Renal cortex interstitium (tissue), 11 donors: Measurements from ENCODE around the gene DRC7. TPM values are rescaled to one million over a fixed set of nuclear protein-coding genes. Genes with fewer than 3 reads are reported as not detected.
"Not testable (repeated sequence)": the region's sequence is repeated elsewhere in the genome, so short reads cannot be mapped to it uniquely, and the experiment has no call there.

Source experiments
- DNase-seq, 11 donors: peaks; one replicate each; pipeline ENCODE4 v3.0.0-alpha.2; 2013; ENCODE audit warnings: low read depth in 9 of 11, low spot score in 4 of 11; ENCODE audit errors: extremely low read depth in 1 of 11
- polyA plus RNA-seq, 3 donors: library from polyadenylated mRNA; unstranded; fragments of 120-200 nt; gene quantifications; one replicate each; pipeline ENCODE4 v1.2.1, GENCODE V29; 2013; ENCODE audit not compliant: insufficient read length in 3 of 3

The DRC7 gene
- polyA plus RNA-seq, 3 donors: 2.4 to 4.8 (median 3.8) TPM

DNA sequence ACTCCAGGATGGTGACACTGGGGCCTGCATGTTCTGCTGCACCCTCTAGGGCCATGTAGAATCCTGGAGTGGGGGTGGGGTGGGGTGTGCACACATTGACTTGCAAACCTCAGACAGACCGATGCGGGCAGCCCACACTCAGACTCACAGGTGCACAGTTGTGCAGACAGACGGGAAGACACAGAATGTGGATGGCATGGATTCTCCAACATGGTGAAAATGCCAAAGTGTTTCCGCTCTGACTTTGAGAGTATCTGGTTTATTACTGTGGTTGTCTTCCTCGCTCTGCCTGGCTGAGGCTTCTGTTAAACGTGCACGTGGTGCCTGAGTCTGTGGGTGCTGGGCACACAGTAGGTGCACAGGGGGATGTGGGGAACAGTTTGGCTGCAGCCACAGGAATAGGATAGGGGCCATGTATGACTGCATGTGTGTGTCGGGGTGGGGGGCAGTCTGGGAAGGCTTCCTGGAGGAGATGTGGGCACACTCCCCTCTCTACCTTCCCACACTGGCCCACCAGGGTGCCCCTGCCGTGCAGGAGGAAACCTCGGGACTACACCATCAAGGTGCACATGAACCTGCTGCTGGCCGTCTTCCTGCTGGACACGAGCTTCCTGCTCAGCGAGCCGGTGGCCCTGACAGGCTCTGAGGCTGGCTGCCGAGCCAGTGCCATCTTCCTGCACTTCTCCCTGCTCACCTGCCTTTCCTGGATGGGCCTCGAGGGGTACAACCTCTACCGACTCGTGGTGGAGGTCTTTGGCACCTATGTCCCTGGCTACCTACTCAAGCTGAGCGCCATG lies 35.5 kb upstream of the DRC7 start:
- DNase-seq: no peak

DNA sequence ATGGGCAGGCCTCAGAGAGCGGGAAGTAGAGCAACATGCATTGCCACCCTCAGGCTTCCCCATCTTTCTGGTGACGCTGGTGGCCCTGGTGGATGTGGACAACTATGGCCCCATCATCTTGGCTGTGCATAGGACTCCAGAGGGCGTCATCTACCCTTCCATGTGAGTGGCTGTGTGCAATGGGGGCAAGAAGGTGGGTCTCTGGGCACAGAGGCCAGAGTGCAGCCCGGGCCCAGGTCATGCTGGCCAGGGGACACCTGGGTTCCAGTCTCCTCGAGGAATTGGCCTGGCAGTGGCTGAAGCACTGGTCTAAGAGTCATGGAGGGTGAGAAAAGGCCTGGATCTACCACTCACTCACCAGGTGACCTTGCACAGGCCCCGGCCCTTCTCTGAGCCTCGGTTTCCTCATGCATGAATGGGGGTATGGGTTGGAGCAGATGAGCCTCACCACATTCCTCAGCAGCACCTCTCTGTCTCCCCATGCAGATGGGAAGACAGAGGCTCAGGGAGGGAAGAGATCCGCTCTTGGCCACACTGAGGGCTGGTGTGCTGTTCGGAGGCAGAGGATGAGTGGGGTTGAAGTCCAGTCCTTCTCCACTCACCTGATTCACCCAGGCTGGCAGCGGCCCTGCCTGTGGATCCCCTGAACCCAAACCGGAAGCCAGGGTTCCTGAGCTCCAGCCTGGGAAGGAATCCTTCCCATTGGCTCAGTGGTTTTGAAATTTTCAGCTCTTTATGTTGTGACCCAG lies 33.7 kb upstream of the DRC7 start:
- DNase-seq: no peak

DNA sequence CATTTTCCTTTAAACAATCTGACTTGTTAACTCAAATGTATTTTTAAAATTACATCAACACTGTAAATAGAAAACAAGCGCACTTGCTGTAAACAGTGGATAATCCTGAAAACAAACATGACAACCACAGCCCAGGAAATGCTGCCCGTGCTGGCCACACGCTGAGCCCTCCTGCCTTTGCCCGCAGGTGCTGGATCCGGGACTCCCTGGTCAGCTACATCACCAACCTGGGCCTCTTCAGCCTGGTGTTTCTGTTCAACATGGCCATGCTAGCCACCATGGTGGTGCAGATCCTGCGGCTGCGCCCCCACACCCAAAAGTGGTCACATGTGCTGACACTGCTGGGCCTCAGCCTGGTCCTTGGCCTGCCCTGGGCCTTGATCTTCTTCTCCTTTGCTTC lies 33.1 kb upstream of the DRC7 start:
- DNase-seq: no peak

DNA sequence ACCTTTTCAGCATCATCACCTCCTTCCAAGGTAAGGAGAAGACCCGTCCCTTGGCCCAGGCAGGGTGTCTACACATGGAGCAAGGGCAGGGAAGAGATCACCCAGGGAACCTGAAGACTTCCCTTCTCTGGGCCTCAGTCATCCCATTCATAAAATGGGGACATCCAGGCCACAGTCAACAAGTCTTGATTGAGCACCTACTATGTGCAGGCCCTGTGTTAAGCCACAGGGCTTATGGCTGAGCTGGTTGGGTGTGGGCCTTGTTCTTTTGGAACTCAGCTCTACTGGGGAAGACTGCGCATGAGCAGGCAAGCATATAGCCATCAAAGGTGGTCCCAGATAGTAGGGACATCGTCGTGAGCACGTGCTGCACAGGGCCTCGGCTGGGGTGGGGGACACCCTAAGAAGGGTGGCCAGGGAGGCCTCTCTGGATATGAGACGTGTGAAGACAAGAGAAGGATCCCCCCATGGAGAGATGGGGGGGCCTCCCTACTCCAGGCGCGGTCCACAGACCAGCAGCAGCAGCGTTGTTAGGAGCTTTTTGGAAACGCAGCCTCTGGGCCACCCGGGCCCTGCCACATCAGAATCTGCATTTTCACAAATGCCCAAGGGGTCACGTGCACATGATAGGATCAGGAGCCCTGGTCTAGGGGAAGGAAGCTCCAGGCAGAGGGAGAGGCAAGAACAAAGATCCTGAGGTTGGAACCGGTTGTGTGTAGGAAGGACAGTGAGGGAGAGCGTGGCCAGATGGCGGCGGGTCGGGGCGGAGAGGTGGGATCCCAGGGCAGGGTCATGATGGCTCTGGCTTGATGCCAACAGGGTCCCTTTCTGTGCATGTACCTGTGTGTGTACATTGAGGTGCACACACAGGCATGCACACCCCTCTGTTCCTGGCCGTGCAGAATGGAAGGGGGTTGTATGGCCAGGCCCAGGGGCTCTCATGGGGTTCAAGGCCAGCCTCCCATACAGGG lies 32.4 kb upstream of the DRC7 start:
- DNase-seq: no peak

DNA sequence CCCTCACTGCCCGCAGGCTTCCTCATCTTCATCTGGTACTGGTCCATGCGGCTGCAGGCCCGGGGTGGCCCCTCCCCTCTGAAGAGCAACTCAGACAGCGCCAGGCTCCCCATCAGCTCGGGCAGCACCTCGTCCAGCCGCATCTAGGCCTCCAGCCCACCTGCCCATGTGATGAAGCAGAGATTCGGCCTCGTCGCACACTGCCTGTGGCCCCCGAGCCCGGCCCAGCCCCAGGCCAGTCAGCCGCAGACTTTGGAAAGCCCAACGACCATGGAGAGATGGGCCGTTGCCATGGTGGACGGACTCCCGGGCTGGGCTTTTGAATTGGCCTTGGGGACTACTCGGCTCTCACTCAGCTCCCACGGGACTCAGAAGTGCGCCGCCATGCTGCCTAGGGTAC lies 31.2 kb upstream of the DRC7 start:
- no peak for DNase-seq

DNA sequence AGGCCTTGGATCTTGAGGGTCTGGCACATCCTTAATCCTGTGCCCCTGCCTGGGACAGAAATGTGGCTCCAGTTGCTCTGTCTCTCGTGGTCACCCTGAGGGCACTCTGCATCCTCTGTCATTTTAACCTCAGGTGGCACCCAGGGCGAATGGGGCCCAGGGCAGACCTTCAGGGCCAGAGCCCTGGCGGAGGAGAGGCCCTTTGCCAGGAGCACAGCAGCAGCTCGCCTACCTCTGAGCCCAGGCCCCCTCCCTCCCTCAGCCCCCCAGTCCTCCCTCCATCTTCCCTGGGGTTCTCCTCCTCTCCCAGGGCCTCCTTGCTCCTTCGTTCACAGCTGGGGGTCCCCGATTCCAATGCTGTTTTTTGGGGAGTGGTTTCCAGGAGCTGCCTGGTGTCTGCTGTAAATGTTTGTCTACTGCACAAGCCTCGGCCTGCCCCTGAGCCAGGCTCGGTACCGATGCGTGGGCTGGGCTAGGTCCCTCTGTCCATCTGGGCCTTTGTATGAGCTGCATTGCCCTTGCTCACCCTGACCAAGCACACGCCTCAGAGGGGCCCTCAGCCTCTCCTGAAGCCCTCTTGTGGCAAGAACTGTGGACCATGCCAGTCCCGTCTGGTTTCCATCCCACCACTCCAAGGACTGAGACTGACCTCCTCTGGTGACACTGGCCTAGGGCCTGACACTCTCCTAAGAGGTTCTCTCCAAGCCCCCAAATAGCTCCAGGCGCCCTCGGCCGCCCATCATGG lies 30.5 kb upstream of the DRC7 start:
- DNase-seq: no peak

DNA sequence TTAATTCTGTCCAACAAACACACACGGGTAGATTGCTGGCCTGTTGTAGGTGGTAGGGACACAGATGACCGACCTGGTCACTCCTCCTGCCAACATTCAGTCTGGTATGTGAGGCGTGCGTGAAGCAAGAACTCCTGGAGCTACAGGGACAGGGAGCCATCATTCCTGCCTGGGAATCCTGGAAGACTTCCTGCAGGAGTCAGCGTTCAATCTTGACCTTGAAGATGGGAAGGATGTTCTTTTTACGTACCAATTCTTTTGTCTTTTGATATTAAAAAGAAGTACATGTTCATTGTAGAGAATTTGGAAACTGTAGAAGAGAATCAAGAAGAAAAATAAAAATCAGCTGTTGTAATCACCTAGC lies 30.0 kb upstream of the DRC7 start:
- no peak for DNase-seq

DNA sequence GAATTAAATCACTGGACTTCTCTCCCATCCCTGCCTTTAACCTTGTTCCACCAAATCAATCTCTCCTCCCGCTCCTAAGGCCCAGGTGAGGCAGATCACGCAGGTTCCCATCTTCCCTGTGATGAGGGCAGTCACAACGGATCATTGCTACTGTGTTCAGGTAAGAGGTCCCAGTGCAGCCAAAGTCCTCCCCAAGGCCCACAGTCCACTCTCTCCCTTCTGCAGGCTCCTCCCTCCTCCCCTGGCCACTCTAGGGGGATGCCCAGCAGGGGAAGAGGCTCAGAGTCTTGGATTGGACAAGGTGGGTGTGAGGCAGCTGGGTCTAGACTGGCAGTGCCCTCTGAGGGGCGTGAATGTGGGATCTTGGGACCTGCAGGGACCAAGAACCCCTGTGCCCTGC lies 29.1 kb upstream of the DRC7 start:
- DNase-seq: no peak

DNA sequence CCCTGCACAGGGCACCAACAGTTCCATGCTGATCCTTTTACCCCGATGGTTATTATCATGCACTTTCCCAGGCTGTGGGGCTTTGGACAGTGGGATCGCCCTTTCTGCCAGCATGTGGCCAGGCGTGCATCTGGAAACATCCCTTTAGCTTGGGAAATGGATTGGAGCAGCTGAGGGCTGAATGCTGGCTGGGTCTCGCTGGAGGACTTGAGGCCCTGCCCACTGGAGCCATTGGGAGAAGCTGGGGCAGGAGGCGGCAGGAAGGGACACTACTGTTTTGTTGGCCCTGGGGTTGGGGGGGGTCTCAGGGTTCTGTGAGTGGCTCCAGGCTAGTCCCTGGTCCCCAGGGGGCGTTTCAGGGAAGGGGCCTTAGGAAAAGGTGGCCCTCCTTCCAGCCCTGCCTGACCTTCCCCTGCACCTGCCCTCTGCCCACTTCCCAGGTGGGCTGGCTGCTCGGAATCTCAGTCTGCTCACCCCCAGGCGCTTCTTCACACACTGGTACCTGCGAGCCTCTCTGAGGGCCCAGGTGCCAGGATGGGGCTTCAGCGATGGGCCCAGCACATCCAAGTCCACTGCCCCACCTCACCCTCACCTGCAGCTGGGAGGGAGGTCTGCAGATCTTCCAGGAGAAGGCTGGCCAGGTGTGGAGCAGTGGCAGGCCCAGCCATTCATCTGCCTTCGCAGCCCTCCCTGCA lies 28.1 kb upstream of the DRC7 start:
- DNase-seq: no peak

DNA sequence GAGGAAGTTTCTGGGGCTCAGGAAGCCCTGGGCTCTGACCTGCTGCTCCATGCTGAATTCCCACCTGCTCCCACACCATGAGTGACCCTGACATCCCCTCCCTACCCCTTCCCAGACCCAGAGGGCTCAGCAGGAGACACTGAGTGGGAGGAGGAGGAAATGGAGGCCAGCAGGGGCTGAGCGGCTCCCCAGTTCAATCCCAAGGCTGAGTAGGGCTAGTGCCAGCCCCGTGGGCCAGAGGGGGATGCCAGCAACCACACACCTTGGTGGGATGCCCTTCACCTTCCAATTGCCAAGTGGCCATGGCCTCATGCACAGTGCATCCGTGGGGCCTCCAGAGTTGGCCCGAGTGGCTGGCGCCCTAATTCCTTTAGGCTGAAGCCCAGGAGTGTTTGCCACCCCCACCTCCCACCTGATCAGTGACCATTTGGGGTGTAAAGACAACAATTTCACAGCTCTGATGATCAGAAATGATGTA lies 27.5 kb upstream of the DRC7 start:
- no peak for DNase-seq

DNA sequence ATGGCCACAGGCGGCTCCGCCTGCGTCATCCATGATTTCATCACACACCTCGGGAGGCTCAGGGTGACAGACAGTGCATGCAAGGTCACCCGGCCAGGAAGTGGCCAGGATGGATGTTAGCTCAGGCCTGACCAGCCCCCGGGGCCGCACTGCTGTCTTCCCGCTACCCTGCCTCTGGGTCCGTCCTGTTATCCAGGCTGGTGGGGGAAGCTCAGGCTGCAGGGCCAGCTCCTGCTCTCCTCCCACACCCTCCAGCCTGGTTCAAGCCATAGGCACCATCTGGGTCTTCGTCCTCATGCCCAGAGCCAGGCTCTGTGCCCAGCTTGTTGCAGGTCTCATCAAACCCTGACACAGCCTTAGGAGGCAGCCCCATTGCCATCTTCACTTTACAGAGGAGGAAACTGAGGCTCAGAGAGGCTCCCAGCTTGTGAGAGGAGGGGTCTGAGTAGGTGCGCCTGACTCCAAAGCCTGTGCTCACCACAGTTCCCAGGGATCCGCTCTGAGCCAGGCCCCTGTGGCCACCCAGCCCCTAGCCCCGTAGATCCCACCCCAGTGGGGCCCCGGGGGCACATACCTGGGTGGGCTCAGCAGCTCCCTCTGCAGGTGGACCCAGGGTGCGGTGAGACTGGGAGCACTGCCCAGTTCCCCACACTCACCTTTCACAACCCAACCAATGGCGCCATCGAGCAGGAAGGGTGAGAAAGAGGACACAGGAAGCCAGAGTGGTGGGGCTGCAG lies 26.9 kb upstream of the DRC7 start:
- no peak for DNase-seq

DNA sequence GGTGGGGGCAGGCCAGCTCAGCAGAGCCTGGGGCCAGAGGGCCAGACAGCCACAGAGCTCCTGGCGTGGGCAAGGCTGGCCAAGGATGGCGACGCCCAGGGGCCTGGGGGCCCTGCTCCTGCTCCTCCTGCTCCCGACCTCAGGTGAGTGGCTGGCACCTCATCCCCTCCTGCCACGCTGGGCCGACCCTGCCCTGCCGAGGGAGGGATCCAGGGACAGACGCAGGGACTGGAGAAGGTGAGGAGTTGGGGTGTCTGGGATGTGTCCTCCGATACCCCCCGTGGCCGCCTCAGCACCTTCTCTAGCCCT lies 26.4 kb upstream of the DRC7 start, which contains the start of gene ADGRG3:
Gene ADGRG3 (plus strand): TSS at position 44 of the 309 bp plus-strand sequence. CDS start 42 bp downstream, at position 86.
- DNase-seq: no peak

DNA sequence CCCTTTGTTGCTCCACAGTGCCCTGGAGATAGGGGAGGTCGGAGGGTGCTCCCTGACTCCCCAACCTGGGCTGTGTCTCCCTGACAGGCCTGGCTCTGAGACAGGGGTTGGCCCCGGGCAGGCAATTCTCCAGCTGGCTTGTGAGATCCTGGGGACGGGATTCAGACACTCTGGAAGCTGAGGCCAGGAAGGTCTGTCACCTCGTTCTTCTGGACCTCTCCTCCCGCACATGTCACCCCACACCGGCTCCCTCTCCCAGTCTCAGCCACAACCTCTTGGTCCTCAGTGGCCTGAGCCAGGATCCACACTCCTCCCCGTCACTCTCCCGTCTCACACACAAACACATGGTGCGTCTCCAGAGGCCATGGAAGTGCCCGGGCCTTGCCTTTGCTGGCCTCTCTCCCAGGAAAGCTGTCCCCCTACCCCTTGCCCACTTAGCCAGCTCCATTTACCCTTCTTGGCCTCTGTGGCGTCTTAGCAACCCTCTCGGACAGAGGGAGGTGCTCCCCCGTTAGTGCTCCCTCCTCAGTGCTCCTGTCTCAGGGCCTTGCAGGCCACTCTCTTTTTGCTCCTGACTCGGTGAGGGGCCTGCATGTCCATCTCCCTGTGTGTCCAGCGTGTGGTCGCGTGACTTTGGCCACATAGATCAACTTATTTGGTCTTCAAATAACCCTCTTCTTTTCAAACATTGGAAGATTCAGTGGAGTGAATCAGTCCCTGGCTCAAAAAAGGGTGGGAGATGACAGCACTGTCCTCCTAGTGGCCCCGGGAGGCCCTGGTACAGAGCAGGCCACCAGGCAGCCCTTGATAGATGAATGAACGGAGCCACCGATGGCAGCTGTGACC lies 25.8 kb upstream of the DRC7 start:
- DNase-seq: no peak

DNA sequence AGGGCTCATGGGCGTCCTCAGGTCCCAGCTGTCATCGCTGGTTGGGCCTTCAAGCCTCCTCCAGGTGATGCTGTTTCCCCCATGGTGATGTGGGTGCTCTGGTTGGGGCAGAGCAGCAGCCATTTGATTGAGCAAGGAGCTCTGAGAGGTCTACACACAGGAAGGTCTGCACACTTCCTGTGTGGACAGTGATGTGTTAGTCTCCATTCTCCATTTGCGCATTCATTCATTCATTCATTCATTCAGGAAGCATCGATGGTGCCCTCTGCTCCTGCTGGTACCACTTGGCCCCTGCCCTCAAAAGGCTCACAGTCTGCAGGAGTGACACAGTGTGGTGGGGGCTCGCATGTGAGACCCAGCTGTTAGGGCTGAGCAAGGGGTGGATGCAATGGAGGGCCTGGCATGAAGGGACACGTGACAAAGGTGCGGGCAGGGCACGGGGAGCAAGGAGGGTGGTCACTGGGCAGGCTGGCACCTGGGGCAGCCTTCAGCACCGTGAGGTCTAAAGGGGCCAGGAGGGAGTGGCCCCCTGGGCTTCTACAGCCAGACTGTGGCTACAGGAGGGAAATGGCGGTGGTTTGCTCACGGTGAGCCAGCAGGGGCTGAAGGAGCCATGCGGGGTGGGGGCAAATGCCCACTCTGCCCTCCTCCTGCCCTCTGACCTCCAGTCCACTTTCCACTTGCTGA lies 25.0 kb upstream of the DRC7 start:
- no peak for DNase-seq

DNA sequence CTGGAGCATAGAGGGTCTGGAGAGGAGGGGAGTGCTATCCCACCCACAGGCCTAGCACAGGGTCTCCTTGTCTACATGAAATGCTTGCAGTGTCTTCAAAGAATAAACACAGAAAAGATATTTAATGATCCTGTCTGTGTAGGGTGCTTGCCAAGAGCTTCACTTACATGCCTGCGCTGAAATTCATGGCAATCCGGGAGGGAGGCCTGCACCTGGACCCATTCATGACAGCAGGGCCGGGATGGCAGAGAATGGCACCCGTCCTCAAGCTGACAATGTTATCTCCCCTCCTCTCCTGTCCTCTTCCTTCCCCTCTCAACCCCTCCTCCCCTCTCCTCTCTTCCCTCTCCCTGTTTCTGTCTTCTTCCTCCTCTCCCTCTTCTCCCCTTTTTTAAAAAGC lies 24.4 kb upstream of the DRC7 start:
- no peak for DNase-seq

DNA sequence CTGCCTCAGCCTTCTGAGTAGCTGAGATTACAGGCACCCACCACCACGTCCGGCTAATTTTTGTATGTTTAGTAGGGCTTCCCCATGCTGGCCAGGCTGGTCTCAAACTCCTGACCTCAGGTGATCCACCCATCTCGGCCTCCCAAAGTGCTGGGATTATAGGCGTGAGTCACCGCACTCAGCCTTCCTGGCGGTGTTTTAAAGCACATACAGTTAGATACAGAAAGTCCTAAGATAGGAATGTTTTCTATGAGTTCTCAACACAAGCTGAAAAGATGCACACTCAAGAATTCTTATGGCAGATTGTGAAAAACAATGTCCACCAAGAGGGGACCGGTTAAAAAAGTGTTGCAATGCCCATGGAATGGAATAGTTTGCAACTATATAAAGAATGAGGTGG lies 23.2 kb upstream of the DRC7 start:
- not testable (repeated sequence) for DNase-seq
